HepG2 (cell line): Measurements from ENCODE around the gene IPP. TPM values are rescaled to one million over a fixed set of nuclear protein-coding genes. Genes with fewer than 3 reads are reported as not detected.
A peak's percentile ranks its signal among the peaks of the same experiment; 100 is the strongest.

Source experiments
- AHR ChIP-seq: IDR thresholded peaks from 2 replicates; pipeline ENCODE4 v1.6.1; 2018; ENCODE audit warnings: missing genetic modification reagents, missing compliant biosample characterization
- AKAP8 ChIP-seq: sonication (generic); formaldehyde crosslinking; IDR thresholded peaks from 2 replicates; pipeline ENCODE4 v1.5.1; 2020; ENCODE audit warnings: mild to moderate bottlenecking, missing genetic modification reagents
- ARID4A ChIP-seq: sonication (generic); formaldehyde crosslinking; IDR thresholded peaks from 2 replicates; pipeline ENCODE4 v1.5.0; 2020; ENCODE audit warnings: mild to moderate bottlenecking, missing genetic modification reagents, borderline replicate concordance
- FLYWCH1 ChIP-seq: sonication (generic); formaldehyde crosslinking; IDR thresholded peaks from 2 replicates; pipeline ENCODE4 v1.8.1; 2023; ENCODE audit warnings: mild to moderate bottlenecking, missing genetic modification reagents
- FOXP4 ChIP-seq: sonication (generic); formaldehyde crosslinking; IDR thresholded peaks from 2 replicates; pipeline ENCODE4 v1.4.0; 2020; ENCODE audit warnings: missing genetic modification reagents
- GZF1 ChIP-seq: sonication (generic); formaldehyde crosslinking; IDR thresholded peaks from 2 replicates; pipeline ENCODE4 v1.5.1; 2020; ENCODE audit warnings: mild to moderate bottlenecking, missing genetic modification reagents
- MAFF ChIP-seq: IDR thresholded peaks from 2 replicates; pipeline ENCODE4 v1.6.1; 2011; ENCODE audit warnings: low read depth, low read length, improper control_type of control experiment
- MED1 ChIP-seq: sonication (generic); formaldehyde crosslinking; IDR thresholded peaks from 2 replicates; pipeline ENCODE4 v1.4.0; 2020; ENCODE audit warnings: missing genetic modification reagents
- MTA1 ChIP-seq: sonication (generic); formaldehyde crosslinking; IDR thresholded peaks from 2 replicates; pipeline ENCODE4 v1.4.0; 2020; ENCODE audit warnings: missing genetic modification reagents, mild to moderate bottlenecking, borderline replicate concordance
- NFYC ChIP-seq: IDR thresholded peaks from 2 replicates; pipeline ENCODE4 v1.6.1; 2016; ENCODE audit warnings: missing genetic modification reagents, missing compliant biosample characterization
- ZNF281 ChIP-seq: sonication (generic); formaldehyde crosslinking; IDR thresholded peaks from 2 replicates; pipeline ENCODE4 v1.4.0; 2020; ENCODE audit warnings: missing genetic modification reagents, borderline replicate concordance
- ZNF382 ChIP-seq: sonication (generic); formaldehyde crosslinking; IDR thresholded peaks from 2 replicates; pipeline ENCODE4 v1.5.0; 2020; ENCODE audit warnings: missing genetic modification reagents, mild to moderate bottlenecking, borderline replicate concordance
- ZNF530 ChIP-seq: sonication (generic); formaldehyde crosslinking; IDR thresholded peaks from 2 replicates; pipeline ENCODE4 v1.5.0; 2020; ENCODE audit warnings: low read depth, mild to moderate bottlenecking, missing genetic modification reagents
- polyA plus RNA-seq, 8 experiments: library from polyadenylated mRNA; depleted of rRNA in 3 of 8; stranded (reverse) in 7 of 8; unstranded in 1 of 8; fragments of >200 nt; fragmentation: Illumina TruSeq in 4 of 8; extraction: Trizol in 4 of 8; gene quantifications; 2 replicates each; pipeline versions ENCODE4 v1.2.1 to v1.2.3, GENCODE V29; 2011 to 2016; ENCODE audit warnings: low read depth in 4 of 8, missing spikeins in 1 of 8, mixed read lengths in 1 of 8; ENCODE audit not compliant: insufficient read depth in 1 of 8
- total RNA-seq, 5 experiments: library from RNA; depleted of rRNA; stranded (reverse); fragments of >200 nt; fragmentation: Illumina TruSeq; extraction: Trizol; gene quantifications; 2 replicates each; pipeline ENCODE4 v1.2.3, GENCODE V29; 2016; ENCODE audit warnings: low read depth in 1 of 5
- TF ChIP-seq, protein P1 (sequence below): sonication (generic); formaldehyde crosslinking; IDR thresholded peaks from 2 replicates; pipeline ENCODE4 v1.5.0; 2020; ENCODE audit warnings: mild to moderate bottlenecking, missing genetic modification reagents, borderline replicate concordance
- TF ChIP-seq, protein P2 (sequence below): sonication (generic); formaldehyde crosslinking; IDR thresholded peaks from 2 replicates; pipeline ENCODE4 v1.9.0; 2022; ENCODE audit warnings: low read depth, missing genetic modification reagents

Gene IPP
- total and polyA plus RNA-seq, 2 of the 13 experiments (the other 11 are each of a cell fraction or from before 2014, with no cell fraction given) = 3.0 to 9.7 TPM

- TF ChIP-seq GZF1 (CRISPR knock-in tag) (peak; percentile 47; the same call in 1 of the 2 replicates), AHR (peak; percentile 55; the same call in 1 of the 2 replicates), NFYC (CRISPR knock-in tag) (0 out of 2 replicates have a peak, but pooled peaks have one; percentile 27), FLYWCH1 (CRISPR knock-in tag) (no peak), ARID4A (CRISPR knock-in tag) (peak; percentile 83; the same call in 1 of the 2 replicates), ZNF281 (CRISPR knock-in tag) (no peak), ZNF530 (CRISPR knock-in tag) (peak; percentile 98), MAFF (no peak), ZNF382 (no peak), MTA1 (CRISPR knock-in tag) (peak; percentile 77; the same call in 1 of the 2 replicates), FOXP4 (CRISPR knock-in tag) (peak; percentile 78), MED1 (CRISPR knock-in tag) (peak; percentile 81; the same call in 1 of the 2 replicates), AKAP8 (CRISPR knock-in tag) (no peak)
- TF ChIP-seq, protein P1, sequence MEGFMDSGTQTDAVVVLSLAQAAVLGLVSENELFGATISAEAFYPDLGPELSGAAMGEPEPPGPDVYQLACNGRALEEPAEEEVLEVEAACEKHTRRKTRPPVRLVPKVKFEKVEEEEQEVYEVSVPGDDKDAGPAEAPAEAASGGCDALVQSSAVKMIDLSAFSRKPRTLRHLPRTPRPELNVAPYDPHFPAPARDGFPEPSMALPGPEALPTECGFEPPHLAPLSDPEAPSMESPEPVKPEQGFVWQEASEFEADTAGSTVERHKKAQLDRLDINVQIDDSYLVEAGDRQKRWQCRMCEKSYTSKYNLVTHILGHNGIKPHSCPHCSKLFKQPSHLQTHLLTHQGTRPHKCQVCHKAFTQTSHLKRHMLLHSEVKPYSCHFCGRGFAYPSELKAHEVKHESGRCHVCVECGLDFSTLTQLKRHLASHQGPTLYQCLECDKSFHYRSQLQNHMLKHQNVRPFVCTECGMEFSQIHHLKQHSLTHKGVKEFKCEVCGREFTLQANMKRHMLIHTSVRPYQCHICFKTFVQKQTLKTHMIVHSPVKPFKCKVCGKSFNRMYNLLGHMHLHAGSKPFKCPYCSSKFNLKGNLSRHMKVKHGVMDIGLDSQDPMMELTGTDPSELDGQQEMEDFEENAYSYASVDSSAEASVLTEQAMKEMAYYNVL (CRISPR knock-in tag) = peak; percentile 41; the same call in 1 of the 2 replicates
- TF ChIP-seq, protein P2, sequence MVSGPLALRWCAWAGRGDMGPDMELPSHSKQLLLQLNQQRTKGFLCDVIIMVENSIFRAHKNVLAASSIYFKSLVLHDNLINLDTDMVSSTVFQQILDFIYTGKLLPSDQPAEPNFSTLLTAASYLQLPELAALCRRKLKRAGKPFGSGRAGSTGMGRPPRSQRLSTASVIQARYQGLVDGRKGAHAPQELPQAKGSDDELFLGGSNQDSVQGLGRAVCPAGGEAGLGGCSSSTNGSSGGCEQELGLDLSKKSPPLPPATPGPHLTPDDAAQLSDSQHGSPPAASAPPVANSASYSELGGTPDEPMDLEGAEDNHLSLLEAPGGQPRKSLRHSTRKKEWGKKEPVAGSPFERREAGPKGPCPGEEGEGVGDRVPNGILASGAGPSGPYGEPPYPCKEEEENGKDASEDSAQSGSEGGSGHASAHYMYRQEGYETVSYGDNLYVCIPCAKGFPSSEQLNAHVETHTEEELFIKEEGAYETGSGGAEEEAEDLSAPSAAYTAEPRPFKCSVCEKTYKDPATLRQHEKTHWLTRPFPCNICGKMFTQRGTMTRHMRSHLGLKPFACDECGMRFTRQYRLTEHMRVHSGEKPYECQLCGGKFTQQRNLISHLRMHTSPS (CRISPR knock-in tag) = no peak
These were observed at the start of gene IPP (continued) for GRCh38 chr1:45750298-45751038.
